Ishikawa (cell line): ENCODE measurements around the gene COL6A1.

Source experiments
- CREB1 ChIP-seq: IDR thresholded peaks from 2 replicates; pipeline ENCODE4 v1.6.1; 2012; ENCODE audit warnings: low read depth
- EP300 ChIP-seq: IDR thresholded peaks from 2 replicates; pipeline ENCODE4 v1.6.1; 2012; ENCODE audit warnings: borderline replicate concordance
- FOXM1 ChIP-seq: IDR thresholded peaks from 2 replicates; pipeline ENCODE4 v1.6.1; 2012; ENCODE audit warnings: low read depth, borderline replicate concordance
- MAX ChIP-seq: IDR thresholded peaks from 2 replicates; pipeline ENCODE4 v1.6.1; 2012
- NFIC ChIP-seq: IDR thresholded peaks from 2 replicates; pipeline ENCODE4 v1.6.1; 2012
- RAD21 ChIP-seq: IDR thresholded peaks from 2 replicates; pipeline ENCODE4 v1.6.1; 2012; ENCODE audit warnings: low read depth
- REST ChIP-seq: IDR thresholded peaks from 2 replicates; pipeline ENCODE4 v1.6.1; 2012; ENCODE audit warnings: low read depth, mild to moderate bottlenecking
- TAF1 ChIP-seq: IDR thresholded peaks from 2 replicates; pipeline ENCODE4 v1.6.1; 2012; ENCODE audit warnings: low read depth, mild to moderate bottlenecking
- TCF12 ChIP-seq: IDR thresholded peaks from 2 replicates; pipeline ENCODE4 v1.6.1; 2012; ENCODE audit warnings: low read depth
- TEAD4 ChIP-seq: IDR thresholded peaks from 2 replicates; pipeline ENCODE4 v1.6.1; 2012
- USF1 ChIP-seq: IDR thresholded peaks from 2 replicates; pipeline ENCODE4 v1.6.1; 2012
- YY1 ChIP-seq: IDR thresholded peaks from 2 replicates; pipeline ENCODE4 v1.6.1; 2012; ENCODE audit warnings: low read depth

GRCh38 chr21:45992301-45993209 lies 11.0 kb downstream of the COL6A1 start:
- no peak for TF ChIP-seq TAF1
- no peak for TF ChIP-seq REST
- no peak for TF ChIP-seq NFIC
- no peak for TF ChIP-seq FOXM1
- TF ChIP-seq RAD21, result no peak
- TF ChIP-seq MAX, result no peak
- TF ChIP-seq USF1, result no peak
- TF ChIP-seq TCF12, result no peak
- TF ChIP-seq CREB1, result no peak
- no peak for TF ChIP-seq EP300
- TF ChIP-seq TEAD4, result no peak
- no peak for TF ChIP-seq YY1
